K562 (cell line): ENCODE measurements around the gene ADGRF1. TPM values are rescaled to one million over a fixed set of nuclear protein-coding genes. Genes with fewer than 3 reads are reported as not detected.

Experiments
- ATAC-seq: fragments of 200-7000 bp; cut with Tn5 transposase; 3 replicates; pipeline ENCODE4 v1.9.1; 2020; ENCODE audit warnings: moderate library complexity
- BruUV-seq: library from RNA; stranded (reverse); fragments of 400-500 nt; replicated peaks from 2 replicates; lab custom pipeline; 2021; lab: Mats Ljungman, UMichigan
- CTCF ChIA-PET: fragments of 300-600 bp; formaldehyde crosslinking; extraction: SDS; loops from one replicate; lab custom pipeline; 2021; ENCODE audit warnings: low intra/inter-chr PET ratio; lab: Yijun Ruan, JAX
- POLR2A ChIA-PET: fragments of 300-600, 350-650 bp; sonication (Branson Sonifier 250); formaldehyde crosslinking; extraction: SDS; loops from one replicate; lab custom pipeline; 2021; ENCODE audit warnings: antibody characterized with exemption, inconsistent platforms; lab: Yijun Ruan, JAX
- DNase-seq, 4 experiments: peaks; one replicate each; pipeline versions ENCODE4 v3.0.0 to v3.0.0-alpha.2; 2011 to 2018; ENCODE audit warnings: low spot score in 3 of 4, mixed read lengths in 3 of 4; ENCODE audit errors: extremely low read depth in 1 of 4
- FAIRE-seq: peaks from 2 replicates; lab custom pipeline; 2011; peaks lifted over from hg19 to GRCh38; lab: Jason Lieb, UNC
- H2AFZ ChIP-seq: 2 replicates; pipeline ENCODE4 v1.6.0; 2011; ENCODE audit warnings: low read depth, low read length, control low read depth, inconsistent platforms
- H3K27ac ChIP-seq: fragments of 200-600 bp; 3 replicates; pipeline ENCODE4 v1.8.0; 2011; ENCODE audit warnings: low read depth, mild to moderate bottlenecking, control low read depth, inconsistent platforms, low read length, moderate library complexity, mixed read lengths; ENCODE audit errors: extremely low read depth
- H3K27me3 ChIP-seq, 2 experiments: fragments of 300-600 bp in 1 of 2; 2 replicates in 1 of 2; 3 replicates in 1 of 2; pipeline versions ENCODE4 v1.6.0 to v1.8.0; 2011; ENCODE audit warnings: inconsistent platforms in 2 of 2, low read length in 2 of 2, mild to moderate bottlenecking in 1 of 2, mixed read lengths in 1 of 2, moderate library complexity in 1 of 2; ENCODE audit not compliant: control insufficient read depth in 2 of 2, insufficient read depth in 2 of 2
- H3K36me3 ChIP-seq: fragments of 300-600 bp; 3 replicates; pipeline ENCODE4 v1.8.0; 2011; ENCODE audit warnings: mild to moderate bottlenecking, low read length, inconsistent platforms; ENCODE audit not compliant: control insufficient read depth, insufficient read depth
- H3K4me1 ChIP-seq, 2 experiments: fragments of 200-600 bp in 1 of 2; replicated peaks in 1 of 2; 2 replicates in 1 of 2; 3 replicates in 1 of 2; pipeline versions ENCODE4 v1.5.1 to v1.8.0; 2011; ENCODE audit warnings: inconsistent platforms in 2 of 2, low read length in 2 of 2, mild to moderate bottlenecking in 1 of 2, mixed read lengths in 1 of 2, moderate library complexity in 1 of 2; ENCODE audit not compliant: control insufficient read depth in 2 of 2, insufficient read depth in 2 of 2
- H3K4me2 ChIP-seq: 2 replicates; pipeline ENCODE4 v1.6.1; 2011; ENCODE audit warnings: low read length, control low read depth, inconsistent platforms, mixed read lengths; ENCODE audit not compliant: insufficient read depth
- H3K4me3 ChIP-seq: fragments of 200-600 bp; sonication (generic), shearing (Covaris generic); 2 replicates; pipeline ENCODE4 v1.5.1; 2016; ENCODE audit warnings: control low read depth, inconsistent platforms
- H3K79me2 ChIP-seq: fragments of 200-600 bp; 3 replicates; pipeline ENCODE4 v1.8.0; 2011; ENCODE audit warnings: low read length, inconsistent platforms; ENCODE audit not compliant: control insufficient read depth, insufficient read depth
- H3K9ac ChIP-seq, 2 experiments: 2 replicates each; pipeline versions ENCODE4 v1.6.0 to v1.6.1; 2011; ENCODE audit warnings: low read depth in 2 of 2, low read length in 2 of 2, control low read depth in 1 of 2, inconsistent platforms in 1 of 2, mild to moderate bottlenecking in 1 of 2, mixed read lengths in 1 of 2; ENCODE audit not compliant: insufficient read depth in 1 of 2
- H3K9me1 ChIP-seq: one replicate; pipeline ENCODE4 v1.6.0; 2011; ENCODE audit warnings: inconsistent platforms, mild to moderate bottlenecking, low read length, moderate library complexity; ENCODE audit not compliant: control insufficient read depth, insufficient read depth
- H3K9me3 ChIP-seq: replicated peaks from 2 replicates; pipeline ENCODE4 v1.5.1; 2011; ENCODE audit warnings: low read depth, low read length, inconsistent platforms; ENCODE audit not compliant: control insufficient read depth, insufficient read depth
- H4K20me1 ChIP-seq: replicated peaks from 2 replicates; pipeline ENCODE4 v1.6.1; 2011; ENCODE audit warnings: low read length, inconsistent platforms, mixed read lengths; ENCODE audit not compliant: control insufficient read depth, insufficient read depth
- ADNP ChIP-seq: fragments of 200-800 bp; sonication (Bioruptor generic); IDR thresholded peaks from 2 replicates; pipeline ENCODE4 v1.6.1; 2016; ENCODE audit warnings: missing genetic modification characterization, missing compliant biosample characterization
- CCAR2 ChIP-seq: fragments of 200-400 bp; formaldehyde crosslinking; IDR thresholded peaks from 2 replicates; pipeline ENCODE4 v1.6.1; 2017; ENCODE audit warnings: mild to moderate bottlenecking, low read depth, low read length
- CHD1 ChIP-seq: fragments of 200-600 bp; sonication (generic); IDR thresholded peaks from one replicate; pipeline ENCODE4 v1.6.1; 2012; ENCODE audit warnings: mild to moderate bottlenecking, moderate library complexity, low read length, inconsistent platforms
- GTF2F1 ChIP-seq: IDR thresholded peaks from 2 replicates; pipeline ENCODE4 v1.6.1; 2011; ENCODE audit warnings: low read depth, low read length, improper control_type of control experiment
- KDM5B ChIP-seq: fragments of 200-600 bp; sonication (generic); IDR thresholded peaks from 2 replicates; pipeline ENCODE4 v1.6.1; 2012; ENCODE audit warnings: low read depth, mild to moderate bottlenecking, moderate library complexity, low read length, control low read depth, inconsistent platforms; ENCODE audit not compliant: insufficient replicate concordance
- PML ChIP-seq: IDR thresholded peaks from 2 replicates; pipeline ENCODE4 v1.6.1; 2012; ENCODE audit warnings: low read length, inconsistent platforms
- PPARD ChIP-seq: fragments of 250-450 bp; sonication (Bioruptor Pico); IDR thresholded peaks from 2 replicates; pipeline ENCODE4 v1.8.0; 2022; ENCODE audit warnings: inconsistent platforms, mild to moderate bottlenecking, moderate library complexity
- ZNF311 ChIP-seq: fragments of 250-450 bp; sonication (Bioruptor Pico); IDR thresholded peaks from 2 replicates; pipeline ENCODE4 v1.4.0; 2020; ENCODE audit warnings: mild to moderate bottlenecking, moderate library complexity
- WGBS: fragments of 100-300 bp; shearing (Covaris generic); methylation state at CpG from one replicate; pipeline ENCODE4 v1.1.6; 2016; ENCODE audit warnings: low coverage, mixed read lengths; ENCODE audit not compliant: insufficient coverage; ENCODE audit errors: missing lambda C conversion rate; 5-methylcytosine and 5-hydroxymethylcytosine counted together
- in situ Hi-C: fragments of 300-500 bp; cut with MboI; formaldehyde crosslinking; loops from 4 replicates; pipeline ENCODE4 v1.15.0; 2018; ENCODE audit warnings: inconsistent platforms, mixed read lengths
- intact Hi-C: fragments of 100-400 bp; cut with micrococcal nuclease; formaldehyde crosslinking; loops from 2 replicates; pipeline ENCODE4 v1.14.2; 2022
- polyA plus RNA-seq, 8 experiments: library from polyadenylated mRNA; depleted of rRNA in 4 of 8; stranded (reverse) in 5 of 8; unstranded in 3 of 8; fragments of >200 nt; fragmentation: Nextera tagmentation in 2 of 8; fragmentation: Illumina TruSeq in 1 of 8; extraction: Ambion mirVana in 2 of 8; extraction: Trizol in 1 of 8; gene quantifications; 2 replicates each; pipeline versions ENCODE4 v1.2.1 to v1.2.3, GENCODE V29; 2011 to 2014; ENCODE audit warnings: inconsistent platforms in 1 of 8, missing spikeins in 1 of 8
- total RNA-seq, 7 experiments: library from RNA; depleted of rRNA in 6 of 7; stranded (reverse); fragments of >200 nt in 6 of 7; fragmentation: Illumina TruSeq in 2 of 7; extraction: Trizol in 2 of 7; gene quantifications; 2 replicates each; pipeline versions ENCODE4 v1.2.1 to v1.2.3, GENCODE V29; 2011 to 2021; ENCODE audit warnings: low replicate concordance in 1 of 7
- TF ChIP-seq, protein P1 (sequence below): sonication (generic); formaldehyde crosslinking; IDR thresholded peaks from 2 replicates; pipeline ENCODE4 v1.8.1; 2022; ENCODE audit warnings: missing genetic modification reagents
- TF ChIP-seq, protein P2 (sequence below): fragments of 450-650 bp; IDR thresholded peaks from 2 replicates; pipeline ENCODE4 v1.6.1; 2017; ENCODE audit warnings: mild to moderate bottlenecking, moderate library complexity

ADGRF1 gene
- total and polyA plus RNA-seq, 9 of the 15 experiments (the other 6 are each of a cell fraction or from before 2014, with no cell fraction given): not detected

DNA sequence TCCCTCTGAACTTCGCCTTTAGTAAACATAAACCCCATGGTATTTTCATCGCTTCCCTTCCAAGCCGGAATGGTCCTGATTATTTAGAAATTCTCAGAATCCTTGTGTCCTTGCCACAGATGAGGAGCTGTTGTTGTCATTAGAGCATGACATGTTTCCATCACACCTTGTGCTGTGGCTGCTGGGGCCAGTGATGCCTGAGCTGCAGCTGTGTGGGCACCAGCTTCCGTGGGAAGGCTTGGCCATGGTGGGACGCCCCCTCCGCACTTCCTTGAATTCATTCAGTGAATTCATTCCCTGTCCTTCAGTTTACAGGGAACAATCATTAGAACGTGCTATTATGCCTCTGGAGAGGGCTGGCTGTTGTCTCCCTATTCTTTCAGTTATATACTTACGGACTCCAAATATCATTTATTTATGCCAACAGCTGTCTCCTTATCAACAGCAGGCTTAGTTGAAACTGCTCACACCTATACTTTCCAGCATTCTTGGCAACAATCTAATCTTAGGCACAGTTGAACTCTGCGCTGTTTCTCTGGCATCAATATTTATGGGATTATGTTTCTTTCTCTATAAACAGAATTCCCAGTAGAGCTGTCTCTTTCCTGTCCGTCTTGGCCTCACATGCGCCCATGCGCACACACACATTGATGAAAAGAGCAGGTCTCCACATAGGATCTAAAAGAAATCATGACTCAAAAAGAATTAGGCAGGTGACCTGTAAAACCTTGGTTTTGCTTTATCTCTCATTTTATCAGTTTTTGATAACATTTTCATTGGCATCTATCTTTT is 9.0 kb downstream of the ADGRF1 start:
- DNase-seq: no peak
- POLR2A ChIA-PET: interaction anchor here (0.8 to 1.4 kb wide), 3 partner anchors 9 to 12 kb away, joined by 3 to 5 read pairs (median 3); partner anchors contain the start of gene ADGRF1
- H3K9me1 ChIP-seq: no peaks in the 10 kb centered on the region
- no peak overlapping the region for H3K4me3 ChIP-seq
- H3K27me3 ChIP-seq: peaks cover 11 to 27% of the 10 kb centered on the region in 2 experiments; a peak in 4 of 5 replicates
- FAIRE-seq: no peak
- no TSS peak for BruUV-seq
- TF ChIP-seq PPARD (CRISPR knock-in tag) (no peak), CCAR2 (no peak), PML (no peak), CHD1 (no peak), ZNF311 (no peak), ADNP (tag) (no peak), GTF2F1 (no peak), KDM5B (no peak)
- TF ChIP-seq, protein P1, sequence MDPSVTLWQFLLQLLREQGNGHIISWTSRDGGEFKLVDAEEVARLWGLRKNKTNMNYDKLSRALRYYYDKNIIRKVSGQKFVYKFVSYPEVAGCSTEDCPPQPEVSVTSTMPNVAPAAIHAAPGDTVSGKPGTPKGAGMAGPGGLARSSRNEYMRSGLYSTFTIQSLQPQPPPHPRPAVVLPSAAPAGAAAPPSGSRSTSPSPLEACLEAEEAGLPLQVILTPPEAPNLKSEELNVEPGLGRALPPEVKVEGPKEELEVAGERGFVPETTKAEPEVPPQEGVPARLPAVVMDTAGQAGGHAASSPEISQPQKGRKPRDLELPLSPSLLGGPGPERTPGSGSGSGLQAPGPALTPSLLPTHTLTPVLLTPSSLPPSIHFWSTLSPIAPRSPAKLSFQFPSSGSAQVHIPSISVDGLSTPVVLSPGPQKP (CRISPR knock-in tag): no peak
- TF ChIP-seq, protein P2, sequence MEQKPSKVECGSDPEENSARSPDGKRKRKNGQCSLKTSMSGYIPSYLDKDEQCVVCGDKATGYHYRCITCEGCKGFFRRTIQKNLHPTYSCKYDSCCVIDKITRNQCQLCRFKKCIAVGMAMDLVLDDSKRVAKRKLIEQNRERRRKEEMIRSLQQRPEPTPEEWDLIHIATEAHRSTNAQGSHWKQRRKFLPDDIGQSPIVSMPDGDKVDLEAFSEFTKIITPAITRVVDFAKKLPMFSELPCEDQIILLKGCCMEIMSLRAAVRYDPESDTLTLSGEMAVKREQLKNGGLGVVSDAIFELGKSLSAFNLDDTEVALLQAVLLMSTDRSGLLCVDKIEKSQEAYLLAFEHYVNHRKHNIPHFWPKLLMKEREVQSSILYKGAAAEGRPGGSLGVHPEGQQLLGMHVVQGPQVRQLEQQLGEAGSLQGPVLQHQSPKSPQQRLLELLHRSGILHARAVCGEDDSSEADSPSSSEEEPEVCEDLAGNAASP: no peak
- H3K36me3 ChIP-seq: no peaks in the 10 kb centered on the region
- no peak overlapping the region for H2AFZ ChIP-seq
- in situ Hi-C loops: no loop called here
- WGBS: under 1% methylated on average over 12 of the region's 12 CpGs
- intact Hi-C loops: no loop called here
- no peaks in the 10 kb centered on the region for H4K20me1 ChIP-seq
- H3K4me1 ChIP-seq: no peaks in the 10 kb centered on the region
- H3K9me3 ChIP-seq: no peaks in the 10 kb centered on the region
- CTCF ChIA-PET: no interaction called here
- no peak overlapping the region for H3K4me2 ChIP-seq
- no peak overlapping the region for H3K9ac ChIP-seq
- no peaks in the 10 kb centered on the region for H3K79me2 ChIP-seq
- no peak overlapping the region for H3K27ac ChIP-seq
- ATAC-seq: no peak
